NCI-H1694 treated with DMSO at 0.1 percent for 48 hours (cell line): ENCODE results near the gene NAGLU.
A peak's percentile ranks its signal among the peaks of the same experiment; 100 is the strongest.
"Not testable (repeated sequence)": the region's sequence is repeated elsewhere in the genome, so short reads cannot be mapped to it uniquely, and the experiment has no call there.

ENCODE experiments used
- DNase-seq: peaks from one replicate; lab custom pipeline; 2025; lab: John Stamatoyannopoulos, UW

Gene NAGLU

DNA sequence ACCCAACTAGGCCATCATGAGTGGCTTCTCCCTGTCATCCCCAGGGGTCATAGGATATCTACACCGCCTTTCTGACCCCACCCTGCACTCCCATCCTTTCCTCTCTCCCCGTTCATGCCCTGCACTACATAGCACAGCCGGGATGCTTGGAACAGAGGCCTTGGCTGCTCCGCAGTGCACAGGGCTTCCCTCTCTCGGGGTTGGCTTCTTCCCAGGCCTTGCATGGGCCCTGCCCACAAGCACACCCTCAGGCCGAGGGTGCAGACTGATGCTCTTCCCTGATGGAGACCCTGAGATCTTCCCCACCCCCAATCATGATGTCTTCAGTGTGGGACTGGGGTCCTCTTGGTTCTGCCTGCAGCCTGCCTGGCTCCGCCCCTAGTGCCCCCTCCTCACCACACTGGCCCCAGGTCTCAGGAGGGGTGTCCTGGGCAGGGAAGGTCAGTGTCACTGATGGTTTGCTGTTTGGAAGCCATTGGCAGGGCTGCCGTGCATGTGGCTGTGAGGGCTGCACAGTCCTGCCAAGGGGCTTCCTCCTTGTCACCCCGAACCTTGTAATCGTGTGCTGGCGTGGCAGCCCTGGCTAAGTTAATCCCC is 14.3 kb upstream of the NAGLU start:
- no peak for DNase-seq

DNA sequence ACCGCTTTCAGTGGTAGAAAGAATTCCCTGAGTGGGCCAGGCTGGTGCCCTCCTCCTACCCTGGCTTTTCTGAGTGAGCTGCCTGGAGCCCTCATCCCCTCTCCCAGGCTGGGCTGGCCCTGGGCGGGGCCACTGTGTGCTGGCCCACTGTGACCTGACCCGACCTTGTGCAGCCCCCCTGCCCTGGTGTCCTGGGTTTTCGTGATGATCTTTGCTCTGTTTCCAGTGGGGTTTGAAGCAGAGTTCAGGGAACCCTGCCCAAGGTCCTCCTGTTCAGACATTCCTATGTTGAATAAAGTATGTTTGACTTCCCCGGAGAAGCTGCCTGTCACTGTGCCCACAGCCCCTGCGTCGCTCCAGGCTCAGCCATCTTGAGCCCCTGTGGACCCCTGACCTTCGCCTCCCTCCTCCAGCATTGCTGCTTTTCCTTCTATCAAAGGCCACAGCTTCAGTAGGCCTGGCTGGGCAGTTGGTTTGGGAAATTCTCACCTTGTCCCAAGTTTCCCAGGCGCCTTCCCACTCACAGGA is 13.7 kb upstream of the NAGLU start:
- no peak for DNase-seq

DNA sequence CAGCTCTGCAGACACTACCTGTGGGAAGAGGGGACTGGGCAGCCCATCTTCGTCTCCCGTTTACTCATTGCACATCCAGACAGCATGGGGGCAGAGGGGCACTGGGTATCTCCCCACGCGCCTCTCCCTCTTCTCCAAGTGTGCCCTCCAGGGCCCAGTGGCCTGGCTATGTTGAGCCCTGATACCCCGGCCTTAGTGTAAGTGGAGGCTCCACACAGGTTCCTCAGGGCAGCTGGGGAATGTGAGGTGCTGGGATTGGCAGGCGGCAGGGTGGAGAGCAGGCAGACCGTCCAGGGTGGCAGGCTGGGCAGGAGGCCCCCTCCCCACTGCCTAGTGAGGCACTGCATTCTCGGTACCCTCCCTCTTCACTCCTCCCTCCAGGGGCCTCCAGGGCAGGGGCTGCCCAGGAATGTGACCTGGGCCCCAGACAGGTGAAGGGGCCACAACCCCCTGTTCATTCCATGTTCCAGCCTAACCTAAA is 13.2 kb upstream of the NAGLU start:
- no peak for DNase-seq

DNA sequence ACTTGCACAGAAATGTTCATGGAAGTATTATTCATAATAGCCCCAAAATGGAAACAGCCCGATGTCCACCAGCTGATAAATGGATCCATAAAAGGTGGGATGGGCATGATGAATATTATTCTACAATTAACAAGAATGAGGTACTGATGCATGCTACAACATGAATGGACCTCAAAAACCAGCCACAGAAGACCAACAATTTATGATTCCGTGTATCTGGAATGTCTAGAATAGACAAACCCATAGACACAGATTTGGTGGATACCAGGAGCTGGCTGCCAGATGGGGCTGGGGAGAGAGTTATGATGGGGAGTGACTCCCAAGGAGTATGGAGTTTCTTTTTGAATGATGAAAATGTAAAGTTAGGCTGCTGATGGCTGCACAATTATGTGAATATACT is 10.8 kb upstream of the NAGLU start:
- DNase-seq = no peak

DNA sequence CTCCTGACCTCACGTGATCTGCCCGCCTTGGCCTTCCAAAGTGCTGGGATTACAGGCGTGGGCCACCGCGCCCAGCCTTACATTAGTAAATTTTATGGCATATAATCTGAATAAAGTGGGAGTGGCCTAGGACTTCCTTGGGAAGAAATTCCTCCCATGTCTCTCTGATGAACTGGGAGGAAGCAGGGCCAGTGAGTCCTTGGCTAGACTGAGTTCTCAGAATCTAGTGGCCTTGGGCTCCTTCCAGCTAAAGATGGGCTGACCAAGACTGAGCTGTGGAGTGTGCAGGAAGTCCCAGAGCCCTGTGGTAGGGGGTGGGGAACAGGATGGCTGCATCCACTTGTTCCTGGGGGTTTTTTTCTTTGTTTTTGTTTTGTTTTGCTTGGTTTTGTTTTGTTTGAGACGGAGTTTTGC is 10.0 kb upstream of the NAGLU start:
- DNase-seq = no peak

DNA sequence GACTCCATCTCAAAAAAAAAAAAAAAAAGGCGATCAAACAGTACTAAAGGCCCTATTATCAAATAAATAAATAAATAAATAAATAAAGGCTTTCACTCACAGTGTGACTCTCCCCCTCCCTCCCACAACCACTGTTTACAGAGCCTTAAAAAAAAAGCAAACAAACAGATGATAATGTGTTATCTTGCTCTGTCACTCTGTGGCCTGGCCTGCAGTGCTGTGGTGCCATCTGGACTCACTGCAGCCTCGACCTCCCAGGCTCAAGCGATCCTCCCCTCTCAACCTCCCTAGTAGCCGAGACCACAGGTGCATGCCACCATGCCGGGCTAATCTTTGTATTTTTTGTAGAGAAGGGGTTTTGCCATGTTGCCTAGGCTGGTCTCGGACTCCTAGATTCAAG is 8.1 kb upstream of the NAGLU start:
- no peak for DNase-seq

DNA sequence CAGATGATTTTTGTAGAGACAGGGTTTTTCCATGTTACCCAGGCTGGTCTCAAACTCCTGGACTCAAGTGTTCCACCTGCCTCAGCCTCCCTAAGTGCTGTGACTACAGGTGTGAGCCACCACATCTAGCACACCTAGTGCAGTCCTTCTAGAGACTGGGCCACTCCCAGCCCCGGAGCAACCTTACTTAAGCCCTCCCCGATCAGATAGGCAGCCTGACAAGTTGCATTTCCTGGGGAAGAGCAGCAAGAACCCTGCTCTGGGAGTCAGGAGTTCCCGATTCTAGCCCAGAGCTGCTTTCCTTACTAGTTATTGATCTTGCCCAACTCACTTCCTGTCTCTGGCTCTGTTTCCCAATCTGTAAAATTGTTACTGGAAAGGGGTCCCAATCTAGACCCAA is 7.0 kb upstream of the NAGLU start:
- DNase-seq = no peak

DNA sequence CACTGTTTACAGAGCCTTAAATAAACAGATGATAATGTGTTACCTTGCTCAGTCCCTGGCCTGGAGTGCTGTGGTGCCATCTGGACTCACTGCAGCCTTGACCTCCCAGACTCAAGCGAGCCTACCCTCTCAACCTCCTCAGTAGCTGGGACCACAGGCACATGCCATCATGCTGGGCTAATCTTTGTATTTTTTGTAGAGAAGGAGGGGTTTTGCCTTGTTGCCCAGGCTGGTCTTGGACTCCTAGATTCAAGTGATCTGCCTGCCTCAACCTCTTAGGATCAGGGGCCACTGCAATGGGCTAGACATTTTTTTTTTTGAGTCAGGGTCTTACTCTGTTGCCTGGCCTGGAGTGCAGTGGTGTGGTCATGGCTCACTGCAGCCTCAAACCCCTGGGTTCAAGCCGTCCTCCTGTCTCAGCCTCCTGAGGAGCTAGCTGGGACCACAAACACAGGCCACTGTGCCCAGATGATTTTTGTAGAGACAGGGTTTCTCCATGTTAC is 5.0 kb upstream of the NAGLU start:
- no peak for DNase-seq

DNA sequence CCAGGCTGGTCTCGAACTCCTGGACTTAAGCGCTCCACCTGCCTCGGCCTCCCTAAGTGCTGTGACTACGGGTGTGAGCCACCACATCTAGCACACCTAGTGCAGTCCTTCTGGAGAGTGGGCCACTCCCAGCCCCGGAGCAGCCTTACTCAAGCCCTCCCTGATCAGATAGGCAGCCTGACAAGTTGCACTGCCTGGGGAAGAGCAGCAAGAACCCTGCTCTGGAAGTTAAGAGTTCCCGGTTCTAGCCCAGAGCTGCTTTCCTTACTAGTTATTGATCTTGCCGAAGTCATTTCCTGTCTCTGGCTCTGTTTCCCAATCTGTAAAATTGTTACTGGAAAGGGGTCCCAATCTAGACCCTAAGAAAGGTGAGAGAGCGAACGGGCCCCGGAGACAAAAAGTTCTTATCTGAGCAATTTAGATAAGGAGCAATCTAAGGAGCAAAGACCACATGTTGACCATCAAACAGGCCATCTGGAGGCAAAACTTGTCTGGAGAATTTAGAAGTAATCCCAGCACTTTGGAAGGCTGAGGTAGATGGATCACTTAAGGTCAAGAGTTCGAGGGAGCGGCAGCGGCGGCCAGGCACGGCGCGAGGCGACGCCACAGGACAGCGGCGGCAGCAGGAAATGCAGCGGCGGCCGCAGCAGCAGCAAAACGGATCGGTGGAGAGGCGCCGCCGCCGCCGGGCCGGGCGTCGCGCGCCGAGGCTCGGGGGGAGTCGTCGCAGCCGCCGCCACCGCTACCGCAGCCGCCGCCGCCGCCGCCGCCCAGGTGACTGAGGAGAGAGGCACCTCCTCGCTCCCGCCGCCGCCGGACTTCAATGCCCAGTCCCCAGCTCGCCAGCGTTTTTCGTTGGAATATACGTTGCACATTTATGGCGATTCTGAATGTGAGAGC is 4.3 kb upstream of the NAGLU start:
- DNase-seq = peak; percentile 54

DNA sequence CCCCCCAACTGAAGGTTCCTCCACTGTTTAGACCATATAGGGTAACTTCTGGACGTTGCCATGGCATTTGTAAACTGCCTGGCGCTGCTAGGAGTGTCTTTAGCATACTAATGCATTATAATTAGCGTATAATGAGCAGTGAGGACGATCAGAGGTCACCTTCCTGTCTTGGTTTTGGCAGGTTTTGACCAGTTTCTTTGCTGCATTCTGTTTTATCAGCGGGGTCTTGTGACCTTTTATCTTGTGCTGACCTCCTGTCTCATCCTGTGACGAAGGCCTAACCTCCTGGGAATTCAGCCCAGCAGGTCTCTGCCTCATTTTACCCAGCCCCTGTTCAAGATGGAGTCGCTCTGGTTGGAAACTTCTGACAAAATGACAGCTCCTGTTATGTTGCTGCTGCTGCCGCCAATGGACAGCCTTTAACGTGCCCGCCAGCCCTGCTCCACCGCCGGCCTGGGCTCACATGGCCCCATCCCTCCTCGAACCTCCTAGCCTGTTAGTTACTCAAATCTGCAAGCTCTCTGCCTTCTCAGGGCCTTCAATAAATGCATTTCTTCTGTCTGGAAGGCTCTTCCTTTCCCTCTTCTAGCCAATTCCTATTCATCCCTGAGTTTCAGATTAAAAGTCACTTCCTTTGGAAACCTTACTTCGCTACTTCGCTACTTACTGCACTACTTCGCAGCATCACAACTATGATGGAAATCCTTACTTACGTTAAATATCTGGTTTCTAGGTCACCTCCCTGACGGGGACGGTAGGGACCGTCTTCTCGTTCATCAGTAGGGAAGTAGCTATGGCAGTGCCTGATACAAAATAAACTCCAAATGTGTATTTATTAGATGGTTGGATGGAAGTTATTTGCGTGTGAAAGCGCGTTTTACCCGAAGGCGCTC is 640 bp upstream of the NAGLU start:
- no peak for DNase-seq

DNA sequence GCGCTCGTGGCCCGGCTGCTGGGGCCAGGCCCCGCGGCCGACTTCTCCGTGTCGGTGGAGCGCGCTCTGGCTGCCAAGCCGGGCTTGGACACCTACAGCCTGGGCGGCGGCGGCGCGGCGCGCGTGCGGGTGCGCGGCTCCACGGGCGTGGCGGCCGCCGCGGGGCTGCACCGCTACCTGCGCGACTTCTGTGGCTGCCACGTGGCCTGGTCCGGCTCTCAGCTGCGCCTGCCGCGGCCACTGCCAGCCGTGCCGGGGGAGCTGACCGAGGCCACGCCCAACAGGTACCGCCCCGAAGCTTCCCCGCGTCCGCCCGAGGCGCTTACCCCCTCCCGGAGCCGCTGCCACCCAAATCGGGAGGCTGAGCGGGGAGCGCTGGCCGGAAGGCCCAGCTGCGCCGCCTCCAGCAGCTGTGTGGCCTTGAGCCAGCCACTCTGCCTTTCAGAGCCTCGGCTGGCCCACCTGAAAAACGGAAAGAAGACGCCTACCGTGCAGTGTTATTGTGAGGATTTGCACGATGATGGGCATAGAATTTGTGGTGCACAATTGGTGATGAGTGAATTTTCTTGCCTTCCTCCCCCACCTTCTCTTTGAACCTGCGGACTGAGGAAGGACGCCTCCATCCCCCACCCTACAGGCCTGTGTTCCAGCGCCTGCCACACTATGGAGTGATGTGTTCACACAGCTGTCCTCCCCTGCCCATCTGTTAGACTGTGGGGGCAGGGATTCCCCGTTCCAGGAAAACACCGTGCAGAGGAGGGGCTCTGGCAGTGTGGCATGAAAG is 523 bp downstream of the NAGLU start:
- peak; percentile 67 for DNase-seq

DNA sequence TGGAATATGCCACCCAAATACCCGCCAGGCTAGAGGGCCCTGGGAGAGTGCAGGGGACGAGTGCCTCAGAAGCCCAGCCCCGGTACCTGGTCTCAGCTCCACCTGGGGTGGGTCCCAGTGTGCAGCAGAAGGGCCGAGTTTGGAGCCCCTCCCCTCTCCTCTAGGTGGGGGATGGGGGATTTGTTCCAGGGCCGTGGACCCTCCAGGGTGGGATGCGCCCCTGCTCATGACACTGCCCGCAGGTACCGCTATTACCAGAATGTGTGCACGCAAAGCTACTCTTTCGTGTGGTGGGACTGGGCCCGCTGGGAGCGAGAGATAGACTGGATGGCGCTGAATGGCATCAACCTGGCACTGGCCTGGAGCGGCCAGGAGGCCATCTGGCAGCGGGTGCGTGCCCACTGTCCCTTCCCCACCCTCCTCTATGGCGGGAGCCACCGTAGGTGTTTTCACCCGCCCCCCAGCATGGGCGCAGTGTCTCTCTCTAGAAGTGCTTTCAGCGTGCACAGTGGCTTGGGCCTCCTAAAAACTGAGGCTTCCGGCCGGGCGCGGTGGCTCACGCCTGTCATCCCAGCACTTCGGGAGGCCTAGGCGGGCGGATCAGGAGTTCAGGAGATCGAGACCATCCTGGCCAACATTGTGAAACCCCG is 1.2 kb downstream of the NAGLU start:
- no peak for DNase-seq

DNA sequence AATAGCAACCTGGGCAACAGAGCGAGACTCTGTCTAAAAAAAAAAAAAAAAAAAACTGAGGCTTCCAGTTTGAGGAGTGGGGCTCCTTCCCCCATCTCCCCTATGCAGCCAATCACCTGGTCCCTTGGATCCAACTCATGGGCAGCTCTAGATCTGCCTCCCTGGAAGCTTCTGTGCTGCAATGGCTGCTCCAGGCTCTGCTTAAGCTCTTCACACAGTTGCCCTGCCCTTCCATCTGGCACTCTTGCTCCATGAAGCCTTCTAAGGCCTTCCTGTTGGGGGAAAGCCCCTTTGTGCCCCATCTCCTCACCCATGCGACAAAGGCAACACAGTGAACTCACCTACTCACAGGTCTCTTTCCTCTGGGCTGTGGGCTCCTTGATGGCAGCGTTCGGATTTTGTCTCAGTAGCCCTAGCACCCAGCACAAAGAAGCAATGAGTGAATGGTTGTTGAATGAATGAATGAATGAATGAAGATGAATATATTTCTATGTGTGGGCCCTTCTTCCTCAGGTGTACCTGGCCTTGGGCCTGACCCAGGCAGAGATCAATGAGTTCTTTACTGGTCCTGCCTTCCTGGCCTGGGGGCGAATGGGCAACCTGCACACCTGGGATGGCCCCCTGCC is 1.9 kb downstream of the NAGLU start:
- no peak for DNase-seq

DNA sequence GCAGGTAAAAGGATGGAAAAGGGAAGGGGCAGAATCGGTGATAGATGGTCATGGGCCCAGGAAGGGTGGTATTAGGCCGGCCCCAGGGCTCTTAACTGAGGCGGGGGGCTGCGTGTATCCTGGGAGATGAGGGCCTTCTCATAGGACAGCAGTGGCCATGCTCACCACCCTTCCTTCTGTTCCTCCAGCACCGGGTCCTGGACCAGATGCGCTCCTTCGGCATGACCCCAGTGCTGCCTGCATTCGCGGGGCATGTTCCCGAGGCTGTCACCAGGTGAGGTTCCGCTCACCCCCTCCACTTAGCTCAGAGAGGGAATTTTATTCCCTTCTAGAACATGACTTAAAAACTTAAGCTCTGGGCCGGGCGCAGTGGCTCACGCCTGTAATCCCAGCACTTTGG is 2.4 kb downstream of the NAGLU start:
- DNase-seq = no peak

DNA sequence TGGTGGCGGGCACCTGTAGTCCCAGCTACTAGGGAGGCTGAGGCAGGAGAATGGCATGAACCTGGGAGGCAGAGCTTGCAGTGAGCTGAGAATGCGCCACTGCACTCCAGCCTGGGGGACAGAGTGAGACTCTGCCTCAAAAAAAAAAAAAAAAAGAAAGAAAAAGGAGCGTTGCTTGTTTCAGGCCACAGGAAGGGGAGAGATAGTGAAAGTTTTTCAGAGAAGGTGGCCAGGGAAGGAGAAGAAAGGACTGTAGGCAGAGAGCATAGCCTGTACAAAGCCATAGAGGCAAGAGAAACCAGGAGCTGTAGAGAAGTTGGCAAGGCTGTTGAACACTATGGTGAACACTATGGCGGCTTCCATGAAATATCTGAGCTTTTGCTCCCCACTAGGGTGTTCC is 4.5 kb downstream of the NAGLU start:
- DNase-seq = not testable (repeated sequence)

DNA sequence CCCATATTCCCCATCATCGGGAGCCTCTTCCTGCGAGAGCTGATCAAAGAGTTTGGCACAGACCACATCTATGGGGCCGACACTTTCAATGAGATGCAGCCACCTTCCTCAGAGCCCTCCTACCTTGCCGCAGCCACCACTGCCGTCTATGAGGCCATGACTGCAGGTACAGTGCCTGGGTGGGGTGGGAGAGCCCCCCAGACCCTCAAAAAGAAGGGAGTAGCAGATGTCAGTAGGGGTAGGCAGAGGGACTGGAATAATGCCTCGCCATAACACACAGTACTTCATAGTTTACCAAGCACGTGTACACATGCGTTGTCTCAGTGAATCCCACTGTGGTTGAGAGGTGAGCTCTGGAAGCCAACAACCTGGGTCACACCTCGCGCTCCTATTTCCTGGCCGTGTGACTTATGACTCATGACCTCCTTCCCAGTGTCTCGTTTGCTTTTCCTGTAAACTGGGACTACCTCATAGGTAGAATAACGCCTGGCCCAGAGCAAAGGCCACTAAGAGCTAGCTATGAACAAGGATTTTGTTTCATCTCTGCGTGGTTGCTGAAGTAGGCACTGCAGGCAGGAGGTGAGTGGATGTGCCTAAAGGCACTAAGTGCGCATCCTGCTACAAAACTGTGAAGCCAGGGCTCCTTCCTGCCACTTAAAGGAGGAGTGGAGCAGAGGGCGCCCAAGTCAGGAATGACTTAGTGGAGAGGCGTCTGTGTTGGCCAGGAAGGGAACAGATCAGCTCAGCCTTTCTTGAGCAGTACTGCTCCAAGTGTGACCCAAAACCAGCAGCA is 5.2 kb downstream of the NAGLU start:
- no peak for DNase-seq

DNA sequence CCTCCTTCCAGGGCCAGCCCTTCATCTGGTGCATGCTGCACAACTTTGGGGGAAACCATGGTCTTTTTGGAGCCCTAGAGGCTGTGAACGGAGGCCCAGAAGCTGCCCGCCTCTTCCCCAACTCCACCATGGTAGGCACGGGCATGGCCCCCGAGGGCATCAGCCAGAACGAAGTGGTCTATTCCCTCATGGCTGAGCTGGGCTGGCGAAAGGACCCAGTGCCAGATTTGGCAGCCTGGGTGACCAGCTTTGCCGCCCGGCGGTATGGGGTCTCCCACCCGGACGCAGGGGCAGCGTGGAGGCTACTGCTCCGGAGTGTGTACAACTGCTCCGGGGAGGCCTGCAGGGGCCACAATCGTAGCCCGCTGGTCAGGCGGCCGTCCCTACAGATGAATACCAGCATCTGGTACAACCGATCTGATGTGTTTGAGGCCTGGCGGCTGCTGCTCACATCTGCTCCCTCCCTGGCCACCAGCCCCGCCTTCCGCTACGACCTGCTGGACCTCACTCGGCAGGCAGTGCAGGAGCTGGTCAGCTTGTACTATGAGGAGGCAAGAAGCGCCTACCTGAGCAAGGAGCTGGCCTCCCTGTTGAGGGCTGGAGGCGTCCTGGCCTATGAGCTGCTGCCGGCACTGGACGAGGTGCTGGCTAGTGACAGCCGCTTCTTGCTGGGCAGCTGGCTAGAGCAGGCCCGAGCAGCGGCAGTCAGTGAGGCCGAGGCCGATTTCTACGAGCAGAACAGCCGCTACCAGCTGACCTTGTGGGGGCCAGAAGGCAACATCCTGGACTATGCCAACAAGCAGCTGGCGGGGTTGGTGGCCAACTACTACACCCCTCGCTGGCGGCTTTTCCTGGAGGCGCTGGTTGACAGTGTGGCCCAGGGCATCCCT is 7.4 kb downstream of the NAGLU start:
- DNase-seq = no peak

DNA sequence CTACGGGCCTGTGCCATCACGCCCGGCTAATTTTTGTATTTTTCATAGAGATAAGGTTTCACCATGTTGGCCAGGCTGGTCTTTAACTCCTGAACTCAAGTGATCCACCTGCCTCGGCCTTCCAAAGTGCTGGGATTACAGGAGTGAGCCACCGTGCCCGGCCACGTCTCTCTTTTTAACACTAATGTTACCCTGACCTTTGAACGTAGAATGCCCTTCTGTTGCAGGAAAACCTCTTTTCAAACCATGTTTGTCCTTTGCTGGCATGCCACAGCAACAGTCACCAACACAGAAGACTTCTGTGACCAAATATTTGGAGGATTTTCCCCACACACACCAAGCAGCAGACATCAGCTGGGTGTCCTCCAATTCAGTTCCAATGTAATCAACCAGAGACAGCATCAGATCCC is 8.8 kb downstream of the NAGLU start:
- DNase-seq = no peak
